Mesenchymal stem cell (in vitro differentiated cells and primary cell): ENCODE data around the gene DAD1.

Source experiments
- DNase-seq: peaks from one replicate; pipeline ENCODE4 v3.0.0-alpha.2; 2013
- H2AFZ ChIP-seq: one replicate; pipeline ENCODE4 v1.6.1; 2013; ENCODE audit warnings: low read depth, mild to moderate bottlenecking, control low read depth, inconsistent platforms, low read length, moderate library complexity
- H2AK5ac ChIP-seq: 2 replicates; pipeline ENCODE4 v1.6.1; 2013; ENCODE audit warnings: low read length, moderate library complexity, mild to moderate bottlenecking, inconsistent platforms; ENCODE audit not compliant: severe bottlenecking
- H2BK120ac ChIP-seq: one replicate; pipeline ENCODE4 v1.6.1; 2013; ENCODE audit warnings: low read depth, mild to moderate bottlenecking, inconsistent platforms, low read length, moderate library complexity
- H2BK12ac ChIP-seq, 2 experiments: one replicate each; pipeline ENCODE4 v1.6.1; 2013; ENCODE audit warnings: inconsistent platforms in 2 of 2, low read length in 2 of 2, mild to moderate bottlenecking in 2 of 2, moderate library complexity in 2 of 2, control low read depth in 1 of 2
- H2BK15ac ChIP-seq: one replicate; pipeline ENCODE4 v1.6.1; 2013; ENCODE audit warnings: mild to moderate bottlenecking, low read depth, inconsistent platforms; ENCODE audit not compliant: poor library complexity, severe bottlenecking
- H2BK5ac ChIP-seq: 2 replicates; pipeline ENCODE4 v1.6.1; 2013; ENCODE audit warnings: low read depth, mild to moderate bottlenecking, low read length, control low read depth, inconsistent platforms; ENCODE audit not compliant: poor library complexity, severe bottlenecking
- H3K14ac ChIP-seq, 2 experiments: one replicate each; pipeline ENCODE4 v1.6.1; 2013; ENCODE audit warnings: inconsistent platforms in 2 of 2, low read length in 2 of 2, control low read depth in 1 of 2, mild to moderate bottlenecking in 1 of 2, moderate library complexity in 1 of 2
- H3K18ac ChIP-seq, 2 experiments: one replicate each; pipeline ENCODE4 v1.6.1; 2013; ENCODE audit warnings: inconsistent platforms in 2 of 2, low read length in 2 of 2, control low read depth in 1 of 2, low read depth in 1 of 2, mild to moderate bottlenecking in 1 of 2
- H3K23ac ChIP-seq, 2 experiments: one replicate each; pipeline ENCODE4 v1.6.1; 2013; ENCODE audit warnings: inconsistent platforms in 2 of 2, low read length in 2 of 2, mild to moderate bottlenecking in 2 of 2, moderate library complexity in 2 of 2, control low read depth in 1 of 2
- H3K27ac ChIP-seq: 2 replicates; pipeline ENCODE4 v1.5.1; 2013; ENCODE audit warnings: mild to moderate bottlenecking, moderate library complexity, low read length, control low read depth, inconsistent platforms; ENCODE audit not compliant: poor library complexity, severe bottlenecking
- H3K27me3 ChIP-seq, 2 experiments: 2 replicates each; pipeline versions ENCODE4 v1.6.1 to v1.7.0; 2013; ENCODE audit warnings: low read length in 2 of 2, mild to moderate bottlenecking in 2 of 2, moderate library complexity in 2 of 2, control low read depth in 1 of 2, inconsistent platforms in 1 of 2; ENCODE audit not compliant: control insufficient read depth in 1 of 2, insufficient read depth in 1 of 2
- H3K36me3 ChIP-seq, 2 experiments: 2 replicates each; pipeline versions ENCODE4 v1.6.1 to v1.7.0; 2013; ENCODE audit warnings: low read length in 2 of 2, control low read depth in 1 of 2, inconsistent platforms in 1 of 2, low read depth in 1 of 2, mild to moderate bottlenecking in 1 of 2; ENCODE audit not compliant: insufficient read depth in 2 of 2, control insufficient read depth in 1 of 2
- H3K4ac ChIP-seq, 2 experiments: one replicate each; pipeline ENCODE4 v1.6.1; 2013; ENCODE audit warnings: inconsistent platforms in 2 of 2, low read length in 2 of 2, mild to moderate bottlenecking in 2 of 2, moderate library complexity in 2 of 2, control low read depth in 1 of 2, low read depth in 1 of 2
- H3K4me1 ChIP-seq: 2 replicates; pipeline ENCODE4 v1.6.1; 2013; ENCODE audit warnings: low read depth, low read length, control low read depth; ENCODE audit not compliant: control insufficient read depth, insufficient read depth
- H3K4me2 ChIP-seq: 2 replicates; pipeline ENCODE4 v1.6.1; 2013; ENCODE audit warnings: low read length, mild to moderate bottlenecking, inconsistent platforms; ENCODE audit not compliant: poor library complexity, severe bottlenecking
- H3K4me3 ChIP-seq, 2 experiments: 2 replicates each; pipeline versions ENCODE4 v1.5.1 to v1.7.0; 2013; ENCODE audit warnings: low read length in 2 of 2, mild to moderate bottlenecking in 2 of 2, control low read depth in 1 of 2, low read depth in 1 of 2; ENCODE audit not compliant: insufficient read depth in 1 of 2
- H3K79me1 ChIP-seq: replicated peaks from 2 replicates; pipeline ENCODE4 v1.6.1; 2013; ENCODE audit warnings: mild to moderate bottlenecking, control low read depth, low read length, inconsistent platforms; ENCODE audit not compliant: poor library complexity, severe bottlenecking
- H3K9ac ChIP-seq: 2 replicates; pipeline ENCODE4 v1.7.0; 2013; ENCODE audit warnings: mild to moderate bottlenecking, low read length, moderate library complexity
- H3K9me3 ChIP-seq: 2 replicates; pipeline ENCODE4 v1.7.0; 2013; ENCODE audit warnings: mild to moderate bottlenecking, low read length; ENCODE audit not compliant: control insufficient read depth
- H4K8ac ChIP-seq: one replicate; pipeline ENCODE4 v1.6.1; 2013; ENCODE audit warnings: inconsistent platforms, mild to moderate bottlenecking, low read length, moderate library complexity
- H4K91ac ChIP-seq: one replicate; pipeline ENCODE4 v1.6.1; 2013; ENCODE audit warnings: mild to moderate bottlenecking, low read length, inconsistent platforms
- WGBS: methylation state at CpG from one replicate; pipeline ENCODE4 v1.1.7; 2013; ENCODE audit warnings: mixed read lengths; 5-methylcytosine and 5-hydroxymethylcytosine counted together

Gene DAD1

GRCh38 chr14:22537436-22538310 is 51.4 kb downstream of the DAD1 start:
- Histone ChIP-seq H2BK5ac (peak overlapping the region; percentile 70), H3K4me1 (peaks cover 11% of the 10 kb centered on the region)

GRCh38 chr14:22536853-22537338 is 52.1 kb downstream of the DAD1 start:
- H3K23ac ChIP-seq = no peak overlapping the region
- DNase-seq = peak; percentile 97
- no peaks in the 10 kb centered on the region for H3K36me3 ChIP-seq
- H3K4me2 ChIP-seq = no peak overlapping the region
- H2BK5ac ChIP-seq = peak overlapping the region; percentile 53
- H3K9me3 ChIP-seq = no peaks in the 10 kb centered on the region
- H3K27ac ChIP-seq = peak overlapping the region; percentile 81
- H3K79me1 ChIP-seq = no peaks in the 10 kb centered on the region
- no peaks in the 10 kb centered on the region for H3K27me3 ChIP-seq
- H3K4ac ChIP-seq = peak overlapping the region in 1 of 2 experiments; percentile 89
- no peak overlapping the region for H2BK120ac ChIP-seq
- WGBS = 0% methylated on average over 5 of the region's 6 CpGs
- H3K9ac ChIP-seq = peak overlapping the region; percentile 69
- no peak overlapping the region for H2AFZ ChIP-seq
- peaks cover 11% of the 10 kb centered on the region for H3K4me1 ChIP-seq
- H4K91ac ChIP-seq = no peak overlapping the region
- H2BK15ac ChIP-seq = no peak overlapping the region
- peak overlapping the region; percentile 83 to 86 for H3K18ac ChIP-seq
- H2BK12ac ChIP-seq = peak overlapping the region in 1 of 2 experiments; percentile 88
- peak overlapping the region in 1 of 2 experiments; percentile 42 for H3K4me3 ChIP-seq
- peak overlapping the region; percentile 76 for H2AK5ac ChIP-seq
- H3K14ac ChIP-seq = no peak overlapping the region
- H4K8ac ChIP-seq = peak overlapping the region; percentile 74

More at GRCh38 chr14:22537436-22538310, 51.4 kb downstream of the DAD1 start:
- Histone ChIP-seq H3K14ac (peak overlapping the region in 1 of 2 experiments; percentile 80), H3K18ac (peak overlapping the region; percentile 83 to 99), H2BK120ac (peak overlapping the region; percentile 82), H2BK12ac (peak overlapping the region; percentile 91 to 99), H3K23ac (no peak overlapping the region), H3K36me3 (no peaks in the 10 kb centered on the region), H4K8ac (peak overlapping the region; percentile 88), H3K9me3 (no peaks in the 10 kb centered on the region), H2AK5ac (peak overlapping the region; percentile 87), H2BK15ac (peak overlapping the region; percentile 85), H3K4ac (peak overlapping the region; percentile 54 to 93), H4K91ac (peak overlapping the region; percentile 79), H3K4me3 (no peak overlapping the region), H2AFZ (no peak overlapping the region), H3K4me2 (no peak overlapping the region), H3K27me3 (no peaks in the 10 kb centered on the region), H3K9ac (peak overlapping the region; percentile 41), H3K27ac (peak overlapping the region; percentile 81), H3K79me1 (no peaks in the 10 kb centered on the region)
- WGBS = 98% methylated on average over 8 of the region's 8 CpGs
- no peak for DNase-seq

- no peak overlapping the region for H3K4ac ChIP-seq
- H2BK5ac ChIP-seq = no peak overlapping the region
- no peak overlapping the region for H4K91ac ChIP-seq
- H3K27ac ChIP-seq = no peak overlapping the region
- no peak overlapping the region for H3K4me2 ChIP-seq
- no peak overlapping the region for H3K23ac ChIP-seq
- peak overlapping the region; percentile 19 to 30 for H2BK12ac ChIP-seq
- H3K9ac ChIP-seq = no peak overlapping the region
- H2AFZ ChIP-seq = no peak overlapping the region
- peaks cover 11% of the 10 kb centered on the region for H3K4me1 ChIP-seq
- no peak overlapping the region for H2AK5ac ChIP-seq
- H3K4me3 ChIP-seq = no peak overlapping the region
- H2BK120ac ChIP-seq = no peak overlapping the region
- no peak overlapping the region for H4K8ac ChIP-seq
- H3K79me1 ChIP-seq = no peaks in the 10 kb centered on the region
- no peaks in the 10 kb centered on the region for H3K36me3 ChIP-seq
- DNase-seq = no peak
- no peak overlapping the region for H3K14ac ChIP-seq
- no peak overlapping the region for H2BK15ac ChIP-seq
- H3K9me3 ChIP-seq = no peaks in the 10 kb centered on the region
- no peak overlapping the region for H3K18ac ChIP-seq
- no peaks in the 10 kb centered on the region for H3K27me3 ChIP-seq
These were observed 53.1 kb downstream of the DAD1 start for GRCh38 chr14:22535916-22536315.

- no peak overlapping the region for H3K9ac ChIP-seq
- H3K4me3 ChIP-seq = no peak overlapping the region
- H2AK5ac ChIP-seq = peak overlapping the region; percentile 77
- H2BK15ac ChIP-seq = no peak overlapping the region
- DNase-seq = no peak
- peaks cover 11% of the 10 kb centered on the region for H3K4me1 ChIP-seq
- H2BK5ac ChIP-seq = no peak overlapping the region
- H3K36me3 ChIP-seq = no peaks in the 10 kb centered on the region
- no peak overlapping the region for H4K8ac ChIP-seq
- 100% methylated on average over 1 of the region's 1 CpG for WGBS
- no peak overlapping the region for H3K27ac ChIP-seq
- H4K91ac ChIP-seq = no peak overlapping the region
- H3K4ac ChIP-seq = peak overlapping the region; percentile 9 to 37
- no peak overlapping the region for H3K23ac ChIP-seq
- H2AFZ ChIP-seq = no peak overlapping the region
- no peaks in the 10 kb centered on the region for H3K27me3 ChIP-seq
- H2BK120ac ChIP-seq = no peak overlapping the region
- no peak overlapping the region for H2BK12ac ChIP-seq
- no peaks in the 10 kb centered on the region for H3K9me3 ChIP-seq
- no peak overlapping the region for H3K4me2 ChIP-seq
- H3K14ac ChIP-seq = no peak overlapping the region
- no peak overlapping the region for H3K18ac ChIP-seq
- no peaks in the 10 kb centered on the region for H3K79me1 ChIP-seq
These were observed 53.9 kb downstream of the DAD1 start for GRCh38 chr14:22535126-22535525.
